OCI-LY1 (cell line): ENCODE data around the gene LTBP1.

ENCODE experiments used
- H2AFZ ChIP-seq: fragments of 200-600 bp; sonication (generic), shearing (Covaris generic); 2 replicates; pipeline ENCODE4 v1.6.0; 2014; ENCODE audit warnings: antibody characterized with exemption, mild to moderate bottlenecking, low read length
- H3F3A ChIP-seq: fragments of 200-600 bp; sonication (generic), shearing (Covaris generic); 2 replicates; pipeline ENCODE4 v1.6.0; 2014; ENCODE audit warnings: mild to moderate bottlenecking, antibody characterized with exemption, low read length, moderate library complexity; ENCODE audit not compliant: insufficient read depth
- H3K27ac ChIP-seq: fragments of 200-600 bp; sonication (generic); 2 replicates; pipeline ENCODE4 v1.5.1; 2014; ENCODE audit warnings: low read length, mixed run types, mild to moderate bottlenecking, low read depth; ENCODE audit not compliant: poor library complexity, severe bottlenecking
- H3K27me3 ChIP-seq: fragments of 200-600 bp; sonication (generic); 2 replicates; pipeline ENCODE4 v1.6.0; 2014; ENCODE audit warnings: antibody characterized with exemption, mild to moderate bottlenecking, low read length, moderate library complexity; ENCODE audit not compliant: insufficient read depth
- H3K36me3 ChIP-seq: fragments of 200-600 bp; sonication (generic); 2 replicates; pipeline ENCODE4 v1.6.1; 2014; ENCODE audit warnings: mild to moderate bottlenecking, antibody characterized with exemption, low read length, moderate library complexity, mixed read lengths; ENCODE audit not compliant: insufficient read depth
- H3K4me1 ChIP-seq: fragments of 200-600 bp; sonication (generic); 2 replicates; pipeline ENCODE4 v1.5.1; 2014; ENCODE audit warnings: mild to moderate bottlenecking, low read length, moderate library complexity; ENCODE audit not compliant: insufficient read depth, severe bottlenecking
- H3K4me2 ChIP-seq: fragments of 200-600 bp; sonication (generic), shearing (Covaris generic); 2 replicates; pipeline ENCODE4 v1.6.1; 2014; ENCODE audit warnings: low read length
- H3K4me3 ChIP-seq: fragments of 200-600 bp; sonication (generic); 2 replicates; pipeline ENCODE4 v1.5.1; 2014; ENCODE audit warnings: low read length, low read depth, mild to moderate bottlenecking, mixed read lengths; ENCODE audit not compliant: poor library complexity, severe bottlenecking
- H3K79me2 ChIP-seq: fragments of 200-600 bp; shearing (Covaris generic); 2 replicates; pipeline ENCODE4 v1.6.1; 2016; ENCODE audit warnings: mixed run types, low read length, mixed read lengths; ENCODE audit not compliant: insufficient read depth
- H3K9ac ChIP-seq: fragments of 200-600 bp; sonication (generic), shearing (Covaris generic); 2 replicates; pipeline ENCODE4 v1.6.1; 2014; ENCODE audit warnings: mild to moderate bottlenecking, low read length, mixed read lengths
- H3K9me2 ChIP-seq: fragments of 200-600 bp; sonication (generic), shearing (Covaris generic); 2 replicates; pipeline ENCODE4 v1.6.1; 2014; ENCODE audit warnings: low read depth, mild to moderate bottlenecking, low read length, mixed read lengths
- H3K9me3 ChIP-seq: fragments of 200-600 bp; shearing (Covaris generic); 2 replicates; pipeline ENCODE4 v1.6.1; 2014; ENCODE audit warnings: low read length, mixed read lengths
- H4K20me1 ChIP-seq: fragments of 200-600 bp; sonication (generic), shearing (Covaris generic); 2 replicates; pipeline ENCODE4 v1.6.0; 2016; ENCODE audit warnings: mild to moderate bottlenecking, low read length; ENCODE audit not compliant: insufficient read depth
- CTCF ChIP-seq: fragments of 200-600 bp; sonication (generic), shearing (Covaris generic); IDR thresholded peaks from 2 replicates; pipeline ENCODE4 v1.5.1; 2017; ENCODE audit warnings: mild to moderate bottlenecking, antibody characterized with exemption, low read length, moderate library complexity, mixed read lengths
- EZH2 ChIP-seq: fragments of 200-600 bp; sonication (generic), shearing (Covaris generic); IDR thresholded peaks from 2 replicates; pipeline ENCODE4 v1.8.0; 2017; ENCODE audit warnings: borderline replicate concordance, mixed run types, mild to moderate bottlenecking, antibody characterized with exemption, low read length, moderate library complexity, mixed read lengths

Gene LTBP1

DNA sequence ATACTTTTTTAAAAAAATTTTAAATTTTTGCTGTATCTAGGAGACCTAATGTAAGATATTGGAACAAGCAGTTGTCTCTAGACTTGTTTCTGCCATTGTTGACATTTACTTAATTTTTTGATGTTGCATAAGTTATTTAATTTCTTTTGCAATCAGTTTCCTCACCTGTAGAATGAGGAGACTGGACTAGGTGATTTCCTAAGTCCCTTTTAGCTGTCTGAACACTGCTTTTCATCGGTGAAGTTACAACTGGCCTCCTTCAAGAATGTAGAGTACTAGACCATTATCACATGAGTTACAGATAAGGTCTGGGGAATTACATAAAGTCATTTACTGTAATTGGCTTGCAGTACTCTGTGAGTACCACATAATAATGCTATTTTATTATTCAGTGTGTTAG is 147.6 kb downstream of the LTBP1 start:
- Histone ChIP-seq H3K36me3 (peaks cover 76% of the 10 kb centered on the region), H2AFZ (no peak overlapping the region), H3K27ac (no peak overlapping the region), H4K20me1 (no peaks in the 10 kb centered on the region), H3K4me1 (no peaks in the 10 kb centered on the region), H3K4me3 (no peak overlapping the region), H3K9ac (no peak overlapping the region), H3F3A (no peaks in the 10 kb centered on the region), H3K9me2 (no peaks in the 10 kb centered on the region), H3K27me3 (no peaks in the 10 kb centered on the region), H3K9me3 (no peaks in the 10 kb centered on the region), H3K4me2 (no peak overlapping the region), H3K79me2 (peaks cover 22% of the 10 kb centered on the region)
- TF ChIP-seq EZH2 (no peak), CTCF (no peak)

- Histone ChIP-seq H3K36me3 (peaks cover 49% of the 10 kb centered on the region), H3K4me3 (no peak overlapping the region), H3K9me2 (no peaks in the 10 kb centered on the region), H3K4me1 (peaks cover 6% of the 10 kb centered on the region), H3K79me2 (peaks cover 44% of the 10 kb centered on the region), H3K9me3 (no peaks in the 10 kb centered on the region), H2AFZ (no peak overlapping the region), H3K27ac (no peak overlapping the region), H3K27me3 (no peaks in the 10 kb centered on the region), H4K20me1 (no peaks in the 10 kb centered on the region), H3K4me2 (no peak overlapping the region), H3F3A (no peaks in the 10 kb centered on the region), H3K9ac (no peak overlapping the region)
- TF ChIP-seq CTCF = no peak
- no peak for TF ChIP-seq EZH2
Measured at GRCh38 chr2:33099989-33100388, 153.2 kb downstream of the LTBP1 start.

GRCh38 chr2:33100921-33101320 is 154.2 kb downstream of the LTBP1 start:
- H3K4me1 ChIP-seq = peaks cover 6% of the 10 kb centered on the region
- H3K9me3 ChIP-seq = no peaks in the 10 kb centered on the region
- peaks cover 44% of the 10 kb centered on the region for H3K79me2 ChIP-seq
- no peak overlapping the region for H3K4me3 ChIP-seq
- H3K4me2 ChIP-seq = no peak overlapping the region
- no peaks in the 10 kb centered on the region for H3F3A ChIP-seq
- H2AFZ ChIP-seq = no peak overlapping the region
- no peaks in the 10 kb centered on the region for H3K27me3 ChIP-seq
- peaks cover 51% of the 10 kb centered on the region for H3K36me3 ChIP-seq
- peak overlapping the region; percentile 12 for H3K27ac ChIP-seq
- no peaks in the 10 kb centered on the region for H4K20me1 ChIP-seq
- TF ChIP-seq CTCF = no peak
- no peak for TF ChIP-seq EZH2
- H3K9ac ChIP-seq = no peak overlapping the region
- no peaks in the 10 kb centered on the region for H3K9me2 ChIP-seq
